ENCODE measurements around the gene CACNA2D3.

The CACNA2D3 gene

GRCh38 chr3:54488297-54488696 is 365.9 kb downstream of the CACNA2D3 start:
- DNase-seq: no peak

DNA sequence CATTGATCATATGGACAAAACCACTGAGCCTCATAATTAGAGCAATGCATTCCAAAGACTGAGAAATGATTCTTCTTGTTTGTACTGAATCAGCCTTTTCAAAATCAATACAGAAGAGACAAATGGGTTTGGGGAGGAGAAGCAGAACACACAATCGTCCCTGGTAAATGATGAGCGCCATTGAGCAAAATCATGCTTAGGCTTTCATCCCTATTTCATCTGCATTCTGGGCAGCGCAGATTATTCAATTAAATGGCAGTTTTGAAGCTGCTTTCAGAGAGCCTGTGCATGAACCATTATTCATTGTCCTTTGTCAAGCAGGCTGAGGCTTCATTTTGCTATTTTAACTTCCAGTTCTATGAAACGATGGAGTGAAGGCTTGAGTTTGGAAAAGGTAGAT is 371.9 kb downstream of the CACNA2D3 start:
- DNase-seq: no peak

GRCh38 chr3:54506603-54507002 is 384.3 kb downstream of the CACNA2D3 start:
- DNase-seq: no peak

DNA sequence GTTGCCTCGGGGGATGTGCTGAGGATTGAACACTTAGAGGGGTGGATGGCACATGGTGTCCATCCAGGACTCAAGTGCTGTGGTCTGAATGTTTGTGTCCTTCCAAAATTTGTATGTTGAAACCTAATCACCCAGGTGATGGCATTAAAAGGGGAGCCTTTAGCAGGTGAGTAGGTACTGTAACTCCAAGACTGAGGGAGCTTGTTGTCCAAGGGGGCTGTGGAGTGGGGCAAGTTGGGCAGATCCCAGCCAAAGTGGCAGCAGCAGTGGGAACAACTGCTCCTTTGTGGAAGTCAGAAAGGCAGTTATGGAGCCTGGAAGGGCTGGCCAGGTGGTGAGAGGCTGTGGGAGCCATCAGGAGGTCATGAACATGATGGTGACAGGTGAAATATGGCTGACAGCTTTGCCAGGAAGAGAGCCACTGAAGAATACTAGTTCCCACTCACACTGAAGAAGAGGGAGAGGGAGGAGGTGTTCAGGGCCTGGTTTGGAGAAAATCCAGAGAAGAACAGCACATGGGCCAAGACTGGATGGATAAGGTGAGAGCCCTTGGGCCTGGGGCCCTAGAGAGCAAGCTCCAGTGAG is 385.6 kb downstream of the CACNA2D3 start:
- no peak for DNase-seq

DNA sequence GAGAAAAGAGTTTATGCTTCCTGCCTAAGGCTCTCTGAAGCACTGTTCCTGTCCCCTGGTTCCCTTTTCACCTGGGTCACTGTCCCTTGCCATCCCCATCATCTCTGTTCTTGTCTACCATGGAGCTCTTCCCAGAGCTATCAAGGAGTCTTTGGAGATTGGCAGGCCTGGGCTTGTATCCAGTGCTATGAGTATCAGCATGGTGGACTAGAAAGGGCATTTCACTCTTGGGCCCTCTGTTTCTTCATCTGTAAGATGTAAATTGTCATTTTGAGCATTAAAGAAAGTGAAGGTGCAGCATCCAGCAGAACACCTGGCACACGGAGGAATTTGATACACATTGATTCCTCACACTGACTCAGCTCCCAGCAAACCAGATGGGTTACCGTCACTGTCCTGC is 388.2 kb downstream of the CACNA2D3 start:
- no peak for DNase-seq

GRCh38 chr3:54511766-54512365 is 389.5 kb downstream of the CACNA2D3 start:
- no peak for DNase-seq

DNA sequence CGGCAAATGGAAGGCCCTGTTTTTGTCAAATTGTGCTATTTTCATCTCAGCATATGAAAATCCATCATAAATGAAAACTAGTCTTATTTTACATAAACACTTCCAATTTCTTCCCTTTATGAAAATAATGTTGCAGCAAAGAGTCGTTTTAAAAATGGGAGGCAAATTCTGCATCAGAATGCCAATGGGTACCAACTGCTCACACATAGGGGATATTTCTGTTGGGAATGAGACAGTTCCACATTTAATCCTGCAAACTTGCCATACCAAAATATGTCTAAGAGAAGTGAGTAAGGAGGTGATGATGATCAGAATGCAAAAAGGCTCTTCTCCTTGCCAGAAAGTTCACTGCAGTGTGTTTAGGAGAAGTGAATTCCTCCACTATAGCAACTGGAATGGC is 391.7 kb downstream of the CACNA2D3 start:
- no peak for DNase-seq

GRCh38 chr3:54514416-54514815 is 392.1 kb downstream of the CACNA2D3 start:
- DNase-seq: no peak

GRCh38 chr3:54515441-54516213 is 393.3 kb downstream of the CACNA2D3 start:
- DNase-seq: no peak

DNA sequence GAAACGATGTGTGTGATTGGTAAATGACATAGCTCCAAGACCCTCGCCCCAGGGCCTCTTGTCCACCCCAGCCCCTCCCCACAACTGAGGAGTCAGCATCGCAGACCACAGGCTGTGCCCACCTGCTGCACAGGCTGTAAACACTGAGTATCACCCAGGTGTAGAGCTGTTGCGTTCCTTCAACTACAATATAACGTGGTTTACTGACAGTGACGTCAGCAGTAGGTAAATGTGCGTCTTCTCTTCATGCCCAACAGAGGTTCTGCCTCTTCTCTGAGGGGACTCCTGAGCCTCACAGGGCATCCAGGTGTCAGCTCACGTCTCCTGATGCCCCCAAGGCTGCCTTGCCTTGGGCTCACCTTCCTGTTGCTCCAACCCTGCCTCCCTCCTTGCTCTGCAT is 395.1 kb downstream of the CACNA2D3 start:
- no peak for DNase-seq

- no peak for DNase-seq
Observed at GRCh38 chr3:54518011-54518675, 395.8 kb downstream of the CACNA2D3 start.

DNA sequence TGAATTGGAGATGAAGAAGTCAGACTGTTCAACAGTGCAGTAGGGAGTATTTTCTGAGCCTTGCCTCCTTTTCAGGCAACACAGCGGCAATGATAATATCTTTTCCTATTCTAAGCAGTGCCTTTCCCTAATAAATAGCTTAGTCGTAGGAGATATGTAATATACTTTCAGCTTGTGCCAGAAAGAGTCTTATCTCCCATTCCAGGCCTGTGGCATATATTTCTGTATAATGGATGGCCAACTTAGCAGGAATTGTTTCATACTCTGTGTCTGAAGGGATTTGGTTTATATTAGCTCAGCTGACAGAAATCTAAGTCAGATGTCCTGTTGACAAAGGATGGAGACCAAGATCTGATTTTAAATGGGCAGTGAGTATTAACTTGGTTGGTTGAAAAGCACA is 397.1 kb downstream of the CACNA2D3 start:
- no peak for DNase-seq

GRCh38 chr3:54520060-54520459 is 397.7 kb downstream of the CACNA2D3 start:
- no peak for DNase-seq

DNA sequence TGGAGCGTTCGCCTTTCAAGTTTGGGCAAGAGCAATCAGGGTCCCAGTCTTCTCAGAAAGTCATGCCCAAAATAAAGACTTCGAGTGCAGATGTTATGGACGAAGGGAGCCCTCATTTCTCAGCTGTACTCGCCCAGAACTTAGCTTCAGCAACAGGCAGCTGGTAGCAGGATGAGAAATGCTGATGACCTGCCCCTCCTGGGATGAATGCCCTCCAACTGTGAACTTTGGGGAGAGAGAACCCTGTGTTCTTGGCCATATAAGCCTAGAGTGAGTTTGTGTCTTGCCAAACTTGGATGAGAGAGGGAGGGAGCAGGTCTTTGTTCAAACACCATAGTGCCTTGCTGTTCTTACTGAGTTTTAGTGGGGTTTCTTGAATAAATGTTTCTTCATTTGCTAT is 405.2 kb downstream of the CACNA2D3 start:
- DNase-seq: no peak

GRCh38 chr3:54527953-54528352 is 405.6 kb downstream of the CACNA2D3 start:
- no peak for DNase-seq

DNA sequence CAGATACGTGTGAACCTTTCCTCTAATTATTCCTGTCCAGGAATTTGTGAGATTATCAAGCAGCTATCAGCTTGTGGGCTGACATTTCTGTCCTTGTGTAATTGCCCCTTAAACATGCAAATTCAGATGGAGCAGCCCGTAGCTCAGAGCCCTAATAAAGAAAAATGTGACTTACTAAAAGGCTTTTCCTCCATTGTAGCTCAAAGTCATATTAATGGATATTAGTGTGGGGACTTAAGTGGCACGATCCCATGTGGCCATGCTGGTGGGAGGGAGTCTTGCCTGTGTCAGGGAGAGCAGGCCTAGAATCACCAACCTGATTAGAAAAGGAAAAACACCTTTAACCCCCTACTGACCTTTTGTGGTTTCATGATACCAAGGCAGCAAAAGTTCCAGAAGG is 406.3 kb downstream of the CACNA2D3 start:
- no peak for DNase-seq

DNA sequence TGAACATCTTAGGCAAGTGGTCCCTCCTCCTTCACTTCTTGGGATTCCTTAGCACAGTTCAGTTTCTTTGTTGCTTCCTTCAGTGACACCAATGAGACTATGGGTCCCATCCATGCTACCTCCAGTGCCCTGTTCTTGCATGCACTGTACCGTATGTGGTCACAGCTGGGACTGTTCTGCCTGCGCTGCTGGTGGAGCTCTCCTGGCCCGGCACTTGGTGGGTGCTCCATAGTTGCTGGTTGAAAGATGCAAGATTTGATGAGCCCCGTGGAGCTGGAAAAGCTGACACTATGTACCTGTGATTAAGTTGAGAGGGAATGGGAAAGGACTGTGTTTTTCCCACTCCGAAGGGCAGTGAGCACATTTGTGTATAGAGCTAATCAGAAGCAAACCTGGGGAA is 407.7 kb downstream of the CACNA2D3 start:
- DNase-seq: no peak

DNA sequence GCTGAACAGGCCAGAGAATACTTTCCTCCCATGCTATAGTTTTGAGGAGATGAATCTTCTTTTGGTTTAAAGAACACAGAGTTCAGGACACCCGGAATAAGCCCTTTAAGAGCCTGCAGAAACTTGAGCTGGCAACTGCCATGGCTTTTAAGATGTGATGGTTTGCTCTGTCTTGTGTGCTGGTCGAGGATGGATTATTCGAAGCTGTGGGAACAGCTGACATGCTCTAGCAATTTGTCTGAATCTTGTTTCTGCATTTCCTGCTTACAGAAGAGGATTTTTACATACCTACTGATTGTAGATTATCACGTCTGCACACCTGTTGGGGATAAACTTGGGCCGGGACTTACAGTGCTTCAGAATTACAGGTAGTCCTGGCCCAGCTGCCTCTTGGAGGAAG is 408.6 kb downstream of the CACNA2D3 start:
- DNase-seq: no peak

GRCh38 chr3:54531741-54532140 is 409.4 kb downstream of the CACNA2D3 start:
- no peak for DNase-seq

- no peak for DNase-seq
Observed at GRCh38 chr3:54533856-54534255, 411.5 kb downstream of the CACNA2D3 start.

DNA sequence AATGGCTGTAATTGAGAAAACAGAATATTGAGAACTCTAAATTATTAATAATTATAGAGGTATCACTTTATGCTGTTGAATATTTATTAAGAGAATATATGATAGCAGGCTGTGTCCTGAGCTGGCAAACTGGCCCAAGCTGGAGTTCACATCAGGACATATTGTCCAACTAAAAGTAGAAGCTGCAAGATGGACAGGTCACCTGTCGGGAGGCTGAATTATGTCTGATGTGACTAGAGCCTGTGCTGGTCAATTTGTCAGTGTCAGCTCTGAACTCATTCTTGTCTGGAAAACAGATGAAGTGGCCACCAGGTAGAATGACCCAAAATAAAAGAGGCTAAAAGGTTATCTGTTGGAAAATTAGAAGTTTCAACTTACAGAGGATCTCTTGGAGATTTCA is 413.3 kb downstream of the CACNA2D3 start:
- DNase-seq: no peak

- DNase-seq: no peak
Observed at GRCh38 chr3:54536450-54536849, 414.1 kb downstream of the CACNA2D3 start.

DNA sequence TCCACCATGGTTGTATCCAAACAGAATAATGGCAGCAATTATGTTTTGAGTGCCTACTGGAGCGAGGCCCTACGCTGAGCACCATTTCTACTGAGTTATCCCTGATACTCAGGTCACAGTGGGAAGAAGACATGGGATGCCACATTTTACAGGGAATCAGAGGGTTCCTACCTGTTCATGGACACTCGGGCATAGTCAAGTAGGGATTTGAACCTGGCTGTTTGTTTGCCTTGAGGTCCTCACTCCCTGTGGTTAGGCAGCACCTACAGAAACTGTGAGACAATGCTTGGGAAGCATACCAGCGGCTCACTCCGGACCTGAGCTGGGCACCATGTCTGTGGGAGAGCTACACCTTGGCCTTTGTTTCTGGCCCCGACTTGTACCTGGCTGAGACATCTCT is 415.2 kb downstream of the CACNA2D3 start:
- no peak for DNase-seq

DNA sequence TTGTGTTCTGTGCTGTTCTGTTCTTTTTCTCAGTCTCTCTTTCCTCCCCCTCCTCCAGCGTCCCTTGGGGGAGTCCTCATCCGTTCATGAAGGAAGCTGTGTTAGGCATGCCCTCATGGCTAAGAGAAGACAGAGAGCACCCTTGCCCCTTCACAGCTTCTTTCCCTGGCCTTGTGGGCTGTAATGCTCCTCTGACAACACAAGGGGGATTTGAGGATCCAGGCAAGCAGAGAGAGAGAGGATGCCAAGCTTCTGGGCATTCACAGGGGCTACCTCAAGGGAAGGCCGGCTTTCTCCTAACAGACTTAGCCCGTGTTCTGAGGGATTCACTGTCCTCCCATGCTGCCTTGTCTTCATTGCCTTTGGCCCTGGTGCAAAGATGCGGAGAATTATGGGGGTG is 416.0 kb downstream of the CACNA2D3 start:
- no peak for DNase-seq
